GM21390 (cell line): Measurements from ENCODE around the gene MPV17.
"Not testable (repeated sequence)": the region's sequence is repeated elsewhere in the genome, so short reads cannot be mapped to it uniquely, and the experiment has no call there.

ENCODE experiments used
- ATAC-seq: cut with Tn5 transposase; IDR thresholded peaks from one replicate; pipeline ENCODE4 v1.9.1; 2021; ENCODE audit not compliant: unreplicated experiment

Gene MPV17, protein sequence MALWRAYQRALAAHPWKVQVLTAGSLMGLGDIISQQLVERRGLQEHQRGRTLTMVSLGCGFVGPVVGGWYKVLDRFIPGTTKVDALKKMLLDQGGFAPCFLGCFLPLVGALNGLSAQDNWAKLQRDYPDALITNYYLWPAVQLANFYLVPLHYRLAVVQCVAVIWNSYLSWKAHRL

DNA sequence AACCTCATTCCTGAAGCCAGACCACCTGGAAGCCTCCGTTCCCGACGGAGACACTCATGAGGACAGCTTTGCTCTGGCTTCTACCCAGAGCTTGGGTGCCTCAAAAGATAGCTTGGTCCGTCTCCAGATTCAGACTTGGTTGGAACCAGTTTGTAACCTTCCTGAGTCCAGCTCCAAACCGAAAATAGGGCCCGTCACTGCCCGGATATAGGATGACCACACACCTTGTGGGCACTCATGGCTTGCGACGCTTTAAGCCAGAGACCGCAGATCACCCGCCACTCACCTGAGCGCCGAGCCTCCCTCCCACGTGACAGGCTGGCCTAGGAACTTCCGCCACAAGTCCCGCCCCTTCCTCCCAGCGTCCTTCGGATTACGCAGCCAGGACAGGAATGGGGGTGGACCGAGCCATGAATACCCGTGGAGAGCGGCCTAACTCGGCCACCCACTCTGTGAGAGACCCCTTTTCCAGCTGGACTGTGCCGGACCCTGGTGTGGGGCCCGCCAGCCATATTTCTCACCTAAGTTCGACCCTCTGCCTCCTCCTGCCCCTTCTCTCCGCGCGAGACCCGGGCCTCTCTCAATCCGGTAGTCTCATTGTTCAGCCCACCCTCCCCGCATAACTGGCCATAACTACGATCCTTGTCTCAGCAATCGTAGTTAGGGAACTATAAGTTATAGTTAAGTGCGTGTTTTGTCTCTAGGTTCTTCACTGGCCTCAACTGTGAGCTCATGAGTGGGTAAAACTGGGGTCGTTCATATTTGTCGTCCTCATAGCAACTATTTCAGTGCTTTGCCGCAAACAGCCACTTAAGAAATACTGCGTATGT lies at the start of gene MPV17:
MPV17 (minus strand) TSS at position 332 of the 830 bp plus-strand sequence. CDS start 580 bp downstream, outside the sequence.
- peak; percentile 91 for ATAC-seq

DNA sequence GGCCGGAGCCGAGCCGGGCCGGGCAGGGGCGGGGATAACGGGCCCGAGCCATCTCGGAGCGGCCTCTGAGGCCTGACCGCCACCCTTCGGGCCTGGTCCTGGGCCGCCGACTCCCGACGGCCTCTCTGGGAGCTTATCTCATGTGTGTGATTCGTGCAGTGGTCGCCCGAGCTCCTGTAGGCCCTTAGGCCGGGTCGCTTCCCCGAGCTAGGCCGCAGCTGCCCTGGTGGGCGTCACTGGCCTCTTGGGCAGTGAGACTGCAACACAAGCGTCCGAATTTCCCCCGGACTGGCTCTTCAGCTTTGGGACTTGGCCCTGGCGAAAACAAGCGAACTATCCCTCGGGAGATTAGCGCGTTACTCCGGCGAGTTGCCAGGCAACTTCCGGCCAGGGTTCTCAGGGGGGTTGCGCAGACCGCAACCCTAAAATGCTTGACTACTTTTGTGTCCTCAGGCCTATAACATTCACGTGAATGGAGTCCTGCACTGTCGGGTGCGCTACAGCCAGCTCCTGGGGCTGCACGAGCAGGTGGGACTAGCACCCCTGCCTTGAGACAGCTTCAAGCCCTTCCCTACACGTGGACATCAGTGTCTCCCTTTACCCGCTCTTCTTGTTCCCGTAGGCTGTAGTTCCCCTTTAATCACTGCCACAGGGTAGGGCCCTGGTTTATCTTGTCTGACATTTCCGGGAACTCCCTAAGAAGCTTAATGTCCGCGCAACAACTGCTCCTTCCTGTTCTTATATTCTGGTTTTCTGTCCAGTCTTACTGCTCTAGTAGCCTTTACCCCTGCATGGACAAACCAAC lies 48.1 kb upstream of the MPV17 start:
- ATAC-seq: peak; percentile 32

DNA sequence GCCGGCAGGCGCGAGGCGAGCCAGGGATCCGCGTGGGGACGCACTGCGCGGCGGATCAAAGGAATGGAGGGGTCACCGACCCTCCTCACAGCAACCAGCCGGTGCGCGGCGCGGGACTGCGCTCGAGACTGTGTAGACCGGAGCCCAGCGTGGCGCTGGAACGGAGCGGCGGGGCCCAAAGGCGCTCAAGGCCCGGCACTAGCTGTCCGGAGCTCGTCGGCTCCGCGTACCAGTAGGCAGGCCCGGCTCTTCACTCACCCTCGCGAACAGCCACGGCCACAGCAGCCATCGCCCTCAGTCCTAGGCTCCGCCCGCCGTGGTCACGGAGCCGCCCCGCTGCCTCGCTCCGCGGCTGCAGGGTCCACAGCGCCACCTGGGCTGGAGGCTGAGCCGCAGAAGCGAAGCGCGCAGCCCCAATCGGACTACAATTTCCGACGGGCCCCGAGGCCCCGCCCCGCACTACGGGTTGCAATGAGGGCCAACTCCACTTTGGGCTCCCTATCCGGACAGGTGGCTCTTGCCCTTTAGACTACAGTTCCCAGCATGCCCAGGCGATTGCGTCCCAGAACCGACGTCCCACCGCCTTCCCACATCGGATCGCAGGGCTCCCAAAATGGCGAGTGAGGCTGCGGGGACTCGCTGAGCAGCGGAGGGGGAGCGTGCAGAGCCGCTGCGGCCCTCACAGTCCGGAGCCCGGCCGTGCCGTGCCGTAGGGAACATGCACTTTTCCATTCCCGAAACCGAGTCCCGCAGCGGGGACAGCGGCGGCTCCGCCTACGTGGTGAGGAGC lies 47.3 kb upstream of the MPV17 start, which contains the start of the genes EIF2B4 and SNX17:
EIF2B4 (minus strand) TSS at position 313 of the 790 bp plus-strand sequence; CDS start at position 289, 24 bp downstream.
SNX17 (plus strand) TSS at position 591 of the 790 bp plus-strand sequence; CDS start at position 719, 128 bp downstream.
- ATAC-seq: peak; percentile 86

DNA sequence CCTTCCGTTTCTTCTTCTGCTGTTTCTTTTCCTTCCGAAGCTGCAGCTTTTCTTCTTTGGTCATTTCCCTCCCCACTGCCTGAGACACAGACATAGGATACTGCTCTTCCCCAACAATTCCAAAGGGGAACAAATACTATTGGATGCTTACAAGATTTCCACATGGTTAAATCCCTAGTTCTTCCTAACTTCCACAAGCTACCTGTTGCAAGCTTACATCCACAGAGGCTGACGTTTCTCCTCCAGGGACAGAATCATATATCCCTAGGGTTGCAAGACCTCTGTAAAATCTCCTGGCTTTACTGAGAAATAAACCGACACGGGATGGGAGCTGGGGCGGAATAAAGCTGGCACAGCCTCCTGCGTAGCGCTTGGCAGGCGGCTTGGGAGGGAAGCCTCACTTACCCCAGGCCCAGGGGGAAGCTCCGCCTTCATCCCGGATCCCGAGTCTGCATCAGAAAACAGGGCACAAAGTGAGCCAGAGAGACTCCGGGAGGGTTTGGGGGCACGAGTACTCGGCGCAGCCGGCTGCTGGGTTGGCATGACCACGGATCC lies 46.7 kb upstream of the MPV17 start:
- peak; percentile 6 for ATAC-seq

DNA sequence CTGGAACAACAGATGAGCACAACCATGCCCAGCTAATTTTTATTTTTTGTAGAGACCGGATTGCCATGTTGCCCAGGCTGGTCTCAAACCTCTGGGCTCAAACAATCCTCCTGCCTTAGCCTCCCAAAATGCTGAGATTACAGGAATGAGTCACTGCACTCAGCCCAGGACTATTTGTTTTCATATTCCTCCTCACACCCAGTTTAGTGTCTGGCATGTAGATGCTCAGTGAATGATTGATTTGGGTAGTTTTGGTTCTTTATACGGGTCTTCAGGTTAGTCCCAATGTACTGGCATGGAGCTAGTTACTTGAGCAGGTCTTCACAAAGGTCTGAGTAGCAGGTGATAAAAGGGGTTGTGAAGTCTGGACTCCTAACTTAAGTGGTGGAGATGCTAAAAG lies 41.0 kb upstream of the MPV17 start:
- no peak for ATAC-seq

DNA sequence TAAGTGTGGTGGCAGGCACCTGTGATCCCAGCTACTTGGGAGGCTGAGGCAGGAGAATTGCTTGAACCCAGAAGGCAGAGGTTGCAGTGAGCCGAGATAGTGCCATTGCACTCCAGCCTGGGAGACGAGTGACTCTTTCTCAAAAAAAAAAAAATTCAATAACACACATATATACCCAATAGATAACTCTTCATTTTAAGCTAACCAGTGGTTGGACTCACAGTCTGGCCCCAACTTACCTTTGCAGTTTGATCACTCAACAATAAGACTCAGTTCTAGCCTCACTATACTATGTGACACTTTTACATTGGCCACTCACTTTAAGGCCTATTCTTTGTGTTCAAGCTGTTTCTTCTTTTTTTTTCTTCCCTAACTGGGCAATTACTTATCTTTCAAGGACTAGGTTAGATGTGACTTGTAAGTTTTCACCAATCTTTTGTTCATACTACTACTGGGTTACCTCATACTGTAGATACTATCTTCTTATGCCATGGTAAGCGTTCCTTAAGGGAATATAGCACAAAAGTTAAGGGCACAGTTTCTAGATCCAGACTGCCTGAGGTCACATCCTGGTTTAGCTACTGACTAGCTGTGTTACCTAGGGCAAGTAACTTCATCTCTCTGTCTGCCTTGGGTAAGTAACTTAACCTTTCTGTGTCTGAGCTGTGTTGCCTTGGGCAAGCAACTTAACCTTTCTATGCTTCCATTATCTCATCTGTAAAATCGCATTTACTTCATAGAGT lies 40.0 kb upstream of the MPV17 start:
- ATAC-seq: no peak

DNA sequence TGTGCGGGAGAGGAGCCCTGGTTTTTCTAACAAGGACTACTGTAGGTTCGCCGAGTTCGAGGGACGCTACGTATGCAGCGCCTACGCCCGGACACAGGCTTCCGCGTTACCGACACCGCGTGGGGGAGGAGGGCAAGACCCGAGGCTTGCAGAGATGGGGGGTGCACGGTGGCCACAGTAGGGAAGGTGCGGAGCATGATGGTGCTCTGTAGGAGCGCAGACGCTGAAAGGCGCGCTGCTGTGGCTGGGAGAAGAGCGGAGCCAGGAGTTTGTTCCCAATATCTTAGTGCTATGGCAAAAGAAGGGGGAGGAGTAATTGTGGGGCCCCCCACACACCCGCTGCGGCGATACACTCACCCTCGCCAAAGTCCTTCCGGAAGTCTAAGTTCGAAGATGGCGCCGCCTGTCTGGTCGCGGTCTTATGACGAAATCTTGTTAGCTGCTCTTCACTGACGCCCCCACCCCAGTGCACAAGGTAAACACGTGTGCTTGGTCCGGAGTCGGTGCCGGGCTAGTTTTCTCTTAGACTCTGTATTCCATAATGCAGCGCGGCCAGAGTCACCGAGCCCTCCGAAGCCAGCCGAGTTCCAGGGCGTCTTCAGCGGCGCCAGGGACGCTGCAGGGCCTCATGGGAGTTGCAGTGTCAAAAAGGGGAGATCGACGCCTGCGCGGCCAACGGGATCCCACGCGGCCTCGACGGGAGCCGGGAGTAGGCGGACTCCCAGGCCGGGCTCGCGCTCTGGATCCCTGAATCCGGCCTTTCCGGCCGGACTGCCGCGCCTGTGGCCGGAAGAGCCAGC lies 33.7 kb upstream of the MPV17 start, which contains the start of gene GTF3C2:
GTF3C2 (minus strand) TSS at position 383 of the 800 bp plus-strand sequence. CDS start 13,210 bp downstream, outside the sequence.
- peak; percentile 78 for ATAC-seq

DNA sequence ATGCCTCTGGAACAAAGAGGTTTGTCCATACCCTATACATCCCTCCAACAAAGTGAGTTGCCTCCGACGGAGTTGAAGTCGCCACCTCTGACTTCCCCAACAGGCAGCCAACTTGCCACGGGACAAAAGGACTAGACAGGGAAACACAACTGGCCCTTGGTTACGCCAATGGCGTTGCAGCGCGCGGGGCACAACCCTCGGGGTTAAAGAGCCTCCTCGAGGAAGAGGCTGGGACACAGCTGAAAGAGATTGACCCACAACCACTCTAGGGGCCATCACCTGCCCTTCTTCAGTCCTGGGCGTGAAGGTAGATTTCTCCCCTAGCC lies 33.1 kb upstream of the MPV17 start:
- peak; percentile 27 for ATAC-seq

DNA sequence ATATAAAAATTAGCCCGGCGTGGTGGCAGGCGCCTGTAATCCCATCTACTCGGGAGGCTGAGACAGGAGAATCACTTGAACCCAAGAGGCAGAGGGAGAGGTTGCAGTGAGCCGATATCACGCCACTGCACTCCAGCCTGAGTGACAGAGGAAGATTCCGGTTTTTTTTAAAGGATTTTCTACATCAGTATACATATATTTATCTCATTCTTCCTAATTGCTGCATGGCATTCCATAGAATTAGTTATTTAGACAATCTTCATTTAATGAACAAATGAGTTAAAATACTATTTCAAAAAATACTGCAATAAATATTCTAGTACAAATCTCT lies 31.7 kb upstream of the MPV17 start:
- no peak for ATAC-seq

DNA sequence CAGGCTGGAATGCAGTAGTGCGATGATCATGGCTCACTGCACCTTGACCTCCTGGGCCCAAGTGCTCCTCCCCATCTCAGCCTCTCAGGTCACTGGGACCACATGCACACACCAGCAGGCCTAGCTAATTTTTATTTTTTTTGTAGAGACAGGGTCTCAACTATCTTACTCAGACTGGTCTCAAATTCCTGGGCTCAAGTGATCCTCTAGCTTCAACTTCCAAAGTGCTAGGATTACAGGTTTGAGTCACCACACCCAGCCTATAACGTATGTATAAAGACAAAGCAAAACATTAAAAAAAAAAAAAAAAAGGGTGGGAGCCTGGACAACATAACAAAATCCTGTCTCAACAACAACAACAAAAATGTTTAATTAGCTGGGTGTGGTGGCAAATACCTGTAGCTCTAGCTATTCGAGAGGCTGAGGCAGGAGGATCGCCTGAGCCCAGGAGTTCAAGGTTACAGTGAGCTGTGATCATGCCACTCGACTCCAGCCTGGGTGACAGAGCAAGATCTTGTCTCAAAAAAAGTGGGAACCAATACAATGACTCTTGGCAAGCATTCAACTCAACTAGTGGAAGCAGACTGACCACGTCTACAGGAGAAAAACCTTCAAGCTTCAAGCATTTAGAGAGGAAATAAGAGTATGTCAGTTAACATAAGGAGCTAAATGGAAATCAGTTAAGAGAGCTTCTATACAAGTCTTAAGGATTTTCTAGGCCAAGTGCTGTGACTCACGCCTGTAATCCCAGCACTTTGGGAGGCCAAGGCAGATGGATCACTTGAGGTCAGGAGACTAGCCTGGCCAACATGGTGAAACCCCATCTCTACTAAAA lies 31.1 kb upstream of the MPV17 start:
- ATAC-seq: no peak

DNA sequence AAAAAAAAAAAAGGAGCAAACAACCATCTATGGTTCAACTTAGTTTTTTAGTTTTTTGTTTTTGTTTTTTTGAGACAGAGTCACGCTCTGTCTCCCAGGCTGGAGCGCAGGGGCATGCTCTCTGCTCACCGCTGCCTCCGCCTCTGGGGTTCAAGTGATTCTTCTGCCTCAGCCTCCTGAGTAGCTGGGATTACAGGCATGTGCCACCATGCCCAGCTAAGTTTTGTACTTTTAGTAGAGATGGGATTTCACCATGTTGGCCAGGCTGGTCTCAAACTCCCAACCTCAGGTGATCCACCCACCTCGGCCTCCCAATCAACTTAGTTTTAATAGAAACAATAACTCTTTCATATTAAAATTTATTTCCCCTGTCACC lies 30.5 kb upstream of the MPV17 start:
- ATAC-seq: not testable (repeated sequence)

DNA sequence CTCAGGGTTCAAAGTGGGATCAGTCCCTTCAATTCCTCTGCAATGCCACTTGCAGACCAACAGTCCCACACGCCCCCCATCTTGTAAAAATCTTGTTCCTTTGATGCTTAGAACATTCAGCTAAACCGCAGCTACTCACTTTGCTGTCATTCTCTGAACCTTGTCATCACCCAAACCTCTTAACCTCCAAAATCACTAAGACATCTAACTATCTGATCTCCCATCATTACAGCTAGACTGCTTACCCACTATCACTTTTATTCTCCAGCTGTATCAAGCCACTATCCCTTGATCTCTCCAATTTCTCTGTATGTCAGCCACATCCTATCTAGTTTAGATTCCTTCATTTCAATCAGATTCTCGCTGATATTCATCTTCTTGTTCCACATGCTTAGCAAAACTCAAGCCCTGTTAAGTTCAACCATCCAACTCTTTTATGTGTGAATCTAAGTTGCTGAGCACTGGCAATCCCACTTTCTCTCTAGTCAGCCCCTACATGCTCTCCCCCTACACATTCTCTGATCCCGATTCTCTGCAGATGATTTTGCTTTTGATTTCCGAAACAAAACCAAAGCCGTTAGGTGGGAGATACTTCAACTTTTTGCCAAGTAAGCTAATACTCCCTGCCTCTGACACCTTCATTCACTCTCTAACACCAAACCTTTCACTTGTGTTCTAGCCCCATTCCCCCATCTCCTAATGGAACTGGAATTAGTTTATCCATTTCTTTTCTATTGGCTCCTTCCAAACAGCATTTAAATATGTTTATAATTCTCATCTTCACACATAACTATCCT lies 29.1 kb upstream of the MPV17 start:
- ATAC-seq: no peak

DNA sequence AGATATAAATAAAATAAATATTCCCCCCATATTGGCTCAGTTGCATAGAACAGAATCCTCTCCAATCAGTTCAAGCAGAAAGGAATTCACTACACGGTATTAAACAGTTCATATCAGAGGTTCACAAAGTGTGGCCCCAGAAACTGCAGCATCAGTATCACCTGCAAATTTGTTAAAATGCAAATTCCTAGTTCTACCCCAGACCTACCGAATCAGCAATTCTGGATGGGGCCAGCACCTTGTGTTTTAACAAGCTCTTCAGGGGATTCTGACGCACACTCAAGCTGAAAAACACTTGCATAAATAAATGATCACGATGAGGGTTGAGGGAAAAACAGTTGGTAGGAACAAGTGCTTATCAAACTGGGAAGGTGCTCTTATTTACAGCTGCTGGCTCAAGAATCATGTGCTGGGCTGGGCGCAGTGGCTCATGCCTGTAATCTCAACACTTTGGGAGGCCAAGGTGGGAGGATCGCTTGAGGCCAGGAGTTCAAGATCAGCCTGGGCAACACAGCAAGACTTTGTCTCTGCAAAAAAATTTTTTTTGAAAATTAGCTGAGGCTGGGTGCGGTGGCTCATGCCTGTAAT lies 27.3 kb upstream of the MPV17 start:
- no peak for ATAC-seq

DNA sequence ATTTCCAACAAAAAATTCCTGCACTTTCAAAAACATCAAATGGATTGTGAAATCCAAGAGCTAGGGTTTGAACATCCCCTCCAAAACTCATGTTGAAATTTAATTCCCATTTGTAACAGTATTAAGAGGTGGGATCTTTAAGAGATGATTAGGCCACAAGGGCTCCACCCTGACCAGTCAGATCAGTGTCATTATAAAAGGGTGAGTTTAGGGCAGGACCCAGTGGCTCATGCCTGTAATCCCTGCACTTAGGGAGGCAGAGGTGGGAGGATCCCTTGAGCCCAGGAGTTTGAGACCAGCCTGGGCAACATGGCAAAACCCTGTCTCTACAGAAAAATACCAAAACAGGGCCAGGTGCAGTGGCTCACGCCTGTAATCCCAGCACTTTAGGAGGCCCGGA lies 24.7 kb upstream of the MPV17 start:
- ATAC-seq: no peak

DNA sequence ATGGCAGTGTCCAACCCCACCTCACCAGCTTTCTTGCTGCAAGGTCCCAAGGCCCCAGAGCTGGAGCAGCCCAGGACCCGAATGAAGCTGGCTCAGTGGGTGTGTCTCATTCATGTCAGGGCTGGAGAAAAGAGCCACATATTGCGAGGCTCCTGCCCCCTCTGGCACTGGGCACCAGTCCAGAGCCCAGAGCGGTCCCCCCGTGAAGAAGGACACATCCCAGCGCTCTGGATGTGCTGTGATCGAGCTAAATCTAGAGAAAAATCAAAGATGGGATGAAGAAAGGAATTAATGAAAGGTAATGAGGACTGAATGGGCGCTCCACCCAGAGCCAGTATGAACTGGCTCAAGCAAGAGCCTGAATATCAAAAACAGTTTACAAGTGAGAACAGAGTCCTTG lies 13.3 kb upstream of the MPV17 start:
- ATAC-seq: no peak

DNA sequence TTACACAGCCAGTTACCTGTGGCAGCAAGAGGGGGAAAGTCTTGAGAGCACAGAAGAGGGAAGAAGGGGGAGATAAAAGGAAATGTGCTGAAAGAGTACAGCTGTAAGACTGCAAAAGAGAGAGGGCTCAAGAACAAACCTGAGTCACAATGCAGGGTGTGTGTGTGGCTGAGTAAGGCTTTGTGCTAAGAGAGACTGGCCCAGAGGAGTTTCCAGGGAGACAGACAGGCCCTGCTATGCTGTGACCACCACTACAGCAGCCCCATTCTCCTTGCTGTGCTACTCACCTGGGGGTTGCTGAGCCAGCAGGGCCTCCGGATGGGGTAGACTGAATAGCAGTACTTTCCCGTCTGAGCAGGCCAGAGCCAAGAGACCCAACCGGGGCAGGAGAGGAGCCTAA lies 12.4 kb upstream of the MPV17 start:
- no peak for ATAC-seq

DNA sequence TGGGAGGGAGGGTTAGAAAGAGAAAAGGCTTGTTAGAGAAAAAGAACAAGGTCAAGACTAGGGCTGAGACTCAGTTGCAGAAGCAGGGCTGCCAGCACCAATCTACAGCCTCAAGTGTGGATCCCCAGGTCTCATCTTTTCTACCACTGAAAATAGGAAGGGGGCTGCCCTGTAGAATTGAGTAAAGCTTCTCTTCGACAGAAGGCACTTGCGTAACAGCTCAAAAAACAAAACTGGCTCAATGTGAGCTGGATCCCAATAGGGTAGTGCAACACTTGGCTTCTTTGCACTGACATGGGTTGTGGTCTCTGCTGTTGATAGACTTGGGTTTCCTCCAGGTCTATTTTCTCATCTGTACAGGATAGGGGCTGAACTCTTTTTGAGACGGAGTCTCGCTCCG lies 1.8 kb upstream of the MPV17 start:
- no peak for ATAC-seq
